ENCODE results near the gene HPS3.

The HPS3 gene

DNA sequence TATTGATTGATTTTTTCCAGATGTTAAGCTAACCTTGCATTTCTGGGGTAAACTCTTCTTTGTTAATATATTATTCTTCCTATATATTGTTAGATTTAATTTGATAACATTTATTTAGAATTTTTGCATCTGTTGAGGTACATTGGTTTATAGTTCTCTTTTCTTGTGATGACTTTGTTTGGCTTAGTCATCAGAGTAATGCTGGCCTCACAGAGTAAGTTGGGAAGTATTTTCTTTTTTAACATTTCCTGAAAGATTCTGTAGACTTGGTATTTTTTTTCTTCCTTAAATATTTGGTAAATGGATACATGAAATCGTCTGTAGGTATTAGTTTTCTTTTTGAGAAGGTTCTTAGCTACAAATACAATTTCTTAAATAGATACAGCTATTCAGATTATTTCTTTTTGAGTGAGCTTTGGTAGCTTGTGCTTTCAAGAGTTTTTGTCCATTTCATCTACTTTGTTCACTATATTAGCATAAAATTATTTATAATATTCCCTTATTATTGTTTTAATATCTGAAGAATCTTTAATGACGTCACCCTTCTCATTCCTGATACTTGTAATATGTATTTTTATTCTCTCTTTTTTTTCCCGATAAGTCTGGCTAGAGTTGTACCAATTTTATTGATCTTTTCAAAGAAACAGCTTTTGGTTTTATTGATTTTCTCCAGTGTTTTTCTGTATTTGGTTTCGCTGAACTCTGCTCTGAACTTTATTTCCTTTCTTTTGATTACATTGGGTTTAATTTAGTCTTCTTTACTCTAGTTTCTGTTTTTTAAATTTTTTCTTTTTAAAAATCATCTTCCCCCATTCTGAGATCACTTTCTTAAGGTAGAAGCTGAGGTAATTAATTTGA, 6.5 kb upstream of the HPS3 start:
- DNase-seq, result no peak

DNA sequence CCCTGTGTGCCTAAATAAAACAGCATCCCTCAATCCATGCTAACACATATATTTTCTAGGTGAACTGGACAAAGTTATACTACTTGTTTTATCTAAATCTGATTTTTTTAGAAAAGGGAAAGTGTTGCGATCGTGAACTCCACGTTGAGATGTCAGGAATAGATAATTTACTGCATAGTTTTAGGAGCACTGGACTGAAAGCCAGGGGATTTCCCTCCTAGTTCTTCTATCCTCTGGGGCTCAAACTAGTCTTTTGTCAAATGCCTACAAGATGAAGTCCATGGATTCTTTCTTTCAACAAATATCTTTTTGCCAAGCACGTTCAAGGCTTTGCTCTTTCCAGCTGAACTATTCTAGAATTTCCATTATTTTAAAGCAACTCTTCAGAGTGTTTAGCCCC, 617 bp upstream of the HPS3 start:
- no peak for DNase-seq

DNA sequence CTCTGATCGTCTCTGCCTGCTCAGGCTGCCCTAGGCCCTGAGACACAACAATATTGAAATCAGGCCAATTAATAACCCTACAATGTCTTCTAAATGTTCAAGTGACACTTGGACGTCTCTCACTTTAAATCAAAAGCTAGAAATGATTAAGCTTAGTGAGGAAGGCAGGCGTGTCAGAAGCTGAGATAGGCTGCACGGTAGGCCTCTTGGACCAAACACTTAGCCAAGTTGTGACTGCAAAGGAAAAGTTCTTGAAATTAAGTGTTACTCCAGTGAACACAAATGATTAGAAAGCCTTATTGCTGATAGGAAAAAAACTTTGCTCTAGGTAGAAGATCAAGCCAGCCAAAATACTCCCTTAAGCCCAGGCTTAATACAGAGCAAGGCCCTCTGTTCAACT, 2.2 kb downstream of the HPS3 start:
- DNase-seq, result no peak

DNA sequence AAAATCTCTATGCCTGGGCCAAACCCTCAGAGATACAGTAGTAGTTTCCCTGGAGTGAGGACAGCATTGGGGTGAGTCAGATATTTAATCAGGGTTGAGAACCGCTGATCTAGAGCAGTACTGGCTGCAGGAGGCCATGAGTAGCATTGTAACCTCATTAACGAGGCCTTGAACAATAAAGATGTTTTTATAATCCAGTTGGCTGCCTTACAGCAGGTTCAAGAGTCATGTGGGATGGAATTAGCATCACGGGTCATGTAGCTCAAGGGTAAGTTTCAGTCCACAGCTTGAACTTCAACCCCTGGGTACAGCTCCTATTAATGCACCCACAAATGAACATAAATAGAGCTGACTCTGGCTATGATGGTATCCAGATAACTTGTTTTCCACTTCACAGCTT, 5.1 kb downstream of the HPS3 start:
- DNase-seq, result peak; percentile 54

DNA sequence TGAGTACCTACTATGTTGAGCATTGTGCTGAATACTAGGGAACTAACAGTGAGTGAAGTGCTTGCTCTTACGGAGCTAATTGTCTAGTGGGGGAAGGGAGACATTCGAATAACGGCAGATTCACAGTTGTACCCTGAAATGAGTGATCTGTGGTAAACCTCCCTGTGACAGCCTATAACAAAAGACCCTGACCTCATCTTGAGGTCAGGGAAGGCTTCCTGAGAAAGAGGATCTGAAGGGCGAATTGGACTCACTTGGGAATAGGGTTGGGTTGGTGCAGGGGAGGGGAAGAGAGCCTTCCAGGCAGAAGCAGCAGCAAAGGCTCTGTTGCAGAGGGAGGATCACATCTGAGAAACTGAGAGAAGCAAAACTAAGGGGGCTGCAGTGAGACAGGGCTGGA, 13.2 kb downstream of the HPS3 start:
- DNase-seq, result no peak

DNA sequence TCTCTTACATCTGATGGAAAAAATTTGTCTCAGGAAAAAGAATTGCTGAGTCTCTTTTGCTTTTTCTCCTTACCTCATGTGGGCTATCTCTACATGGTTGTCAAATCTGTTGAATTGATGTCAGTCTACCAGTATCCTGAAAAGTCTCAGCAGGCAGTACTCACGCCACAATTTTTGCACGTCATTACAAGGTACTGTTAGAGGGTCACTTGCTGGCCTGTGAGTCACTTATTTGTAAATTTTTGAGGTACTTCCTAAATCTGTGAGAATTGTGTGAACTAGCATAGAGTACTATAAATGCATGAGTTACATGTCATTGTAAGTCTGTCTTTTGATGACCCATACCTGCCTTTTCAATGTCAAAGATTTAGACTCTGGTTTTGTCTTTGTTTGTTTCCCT, 15.9 kb downstream of the HPS3 start:
- DNase-seq, result no peak

DNA sequence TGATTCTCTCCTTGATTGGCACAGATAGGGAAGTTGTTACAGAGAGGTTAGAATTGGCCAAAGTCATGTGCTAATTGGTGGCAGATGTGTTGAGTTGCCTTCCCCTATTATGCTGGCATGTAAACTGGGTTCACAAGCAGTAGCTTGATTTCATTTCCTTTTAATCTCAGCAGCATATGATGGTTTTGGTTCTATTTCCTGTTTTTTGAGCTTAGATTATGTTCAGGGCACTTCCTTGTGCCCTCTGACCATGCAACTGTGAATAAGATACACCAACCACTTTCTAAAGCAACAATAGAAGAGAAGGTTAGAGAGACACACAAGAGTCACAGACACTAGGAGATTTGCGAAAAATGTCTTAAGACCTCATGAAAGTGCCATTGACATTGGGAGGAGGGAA, 16.5 kb downstream of the HPS3 start:
- DNase-seq, result no peak

DNA sequence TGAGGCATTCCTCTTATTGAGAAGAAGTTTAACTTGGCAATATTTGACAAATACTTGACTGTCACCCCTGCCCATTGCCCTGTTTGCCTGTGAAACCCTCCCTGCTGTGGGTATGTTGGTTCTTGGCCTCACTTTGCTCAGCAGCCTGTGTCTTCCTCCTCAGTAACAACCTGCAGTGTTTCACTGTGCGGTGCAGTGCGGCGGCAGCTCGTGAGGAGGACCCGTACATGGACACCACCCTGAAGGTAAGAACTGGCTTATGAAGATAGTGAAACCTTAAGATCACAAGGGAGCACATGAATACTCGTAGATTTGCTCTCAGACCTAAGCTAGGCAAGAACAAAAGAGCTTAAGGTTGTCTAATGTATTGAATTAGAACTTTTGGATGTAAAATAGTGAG, 21.0 kb downstream of the HPS3 start:
- no peak for DNase-seq

DNA sequence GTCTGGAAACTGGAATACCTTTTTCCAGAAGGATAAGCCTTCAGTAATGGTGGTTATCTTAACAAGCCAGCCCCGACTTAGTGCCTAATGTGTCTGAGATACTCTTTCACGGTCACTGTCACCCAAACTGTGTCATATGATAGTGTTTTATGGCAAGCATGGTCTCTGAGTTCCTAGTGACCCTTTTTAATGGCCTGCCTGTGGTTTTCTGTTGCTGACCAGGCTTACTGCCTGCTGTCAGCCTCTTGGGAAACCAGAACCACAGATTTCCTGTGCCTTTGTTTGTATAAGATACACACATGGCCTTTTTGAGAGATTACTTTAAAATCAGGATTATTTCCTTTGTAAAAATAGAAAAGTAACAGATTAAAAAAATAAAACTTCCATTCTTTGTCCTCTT, 22.4 kb downstream of the HPS3 start:
- DNase-seq, result no peak

DNA sequence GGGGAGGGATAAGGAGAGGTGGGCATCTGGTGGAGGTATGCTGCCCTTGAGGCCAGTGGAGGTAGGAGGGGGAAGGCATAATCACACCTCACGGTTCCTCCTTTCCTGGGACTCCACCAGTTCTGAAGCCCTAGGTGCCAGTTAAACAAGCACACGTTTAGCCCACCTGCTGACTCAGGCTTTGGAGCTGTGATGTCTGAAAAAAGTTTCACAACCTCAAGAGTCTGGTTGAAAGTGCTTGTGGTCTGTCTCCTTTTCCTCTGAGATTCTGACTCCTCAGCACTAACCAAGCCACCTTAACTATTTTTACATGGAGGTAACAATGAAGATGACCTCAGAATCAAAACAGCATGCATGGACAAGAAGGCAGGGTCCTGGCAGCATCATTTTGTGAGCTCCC, 23.0 kb downstream of the HPS3 start:
- no peak for DNase-seq

DNA sequence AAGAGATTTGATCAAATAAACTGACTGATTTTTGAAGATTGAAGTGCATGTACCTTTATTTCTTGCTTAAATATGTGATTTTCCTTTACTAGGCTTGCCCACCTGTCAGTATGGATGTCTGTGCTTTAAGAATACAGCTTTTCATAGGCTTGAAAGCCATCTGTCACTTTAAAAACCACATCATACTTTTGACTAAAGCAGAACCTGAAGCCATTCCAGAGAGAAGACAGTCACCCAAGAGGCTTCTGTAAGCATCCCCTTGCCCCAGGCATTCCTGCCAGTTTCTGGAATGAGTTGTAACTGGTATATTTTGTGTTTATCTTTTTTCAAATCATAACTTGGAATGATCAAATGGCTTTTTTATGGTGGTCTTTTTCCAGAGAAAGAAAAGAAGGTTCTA, 24.0 kb downstream of the HPS3 start:
- no peak for DNase-seq

DNA sequence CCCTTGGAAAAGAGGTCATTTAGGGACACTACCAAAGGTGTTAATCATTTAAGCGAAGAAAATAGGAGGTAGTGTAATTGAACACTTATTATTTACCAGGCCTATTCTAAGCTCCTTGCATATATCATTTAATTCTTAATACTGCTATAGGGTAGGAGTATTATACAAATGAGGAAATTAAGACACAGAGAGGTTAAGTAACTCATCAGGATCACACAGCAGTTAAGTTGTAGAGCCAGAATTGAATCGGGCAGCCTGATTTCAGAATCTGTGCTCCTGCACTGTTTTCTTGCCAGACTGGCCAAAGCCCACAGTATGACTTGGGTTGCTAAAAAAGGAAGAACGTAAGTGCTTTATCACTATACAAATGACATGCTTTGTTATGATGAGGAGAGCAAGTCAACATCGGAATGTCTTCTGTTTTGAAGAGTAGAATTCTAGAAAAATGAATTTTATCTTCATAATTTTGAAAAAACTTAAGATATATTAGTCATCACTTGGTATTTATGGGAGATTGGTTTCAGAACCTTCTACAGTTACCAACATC, 31.4 kb downstream of the HPS3 start:
- DNase-seq, result no peak

DNA sequence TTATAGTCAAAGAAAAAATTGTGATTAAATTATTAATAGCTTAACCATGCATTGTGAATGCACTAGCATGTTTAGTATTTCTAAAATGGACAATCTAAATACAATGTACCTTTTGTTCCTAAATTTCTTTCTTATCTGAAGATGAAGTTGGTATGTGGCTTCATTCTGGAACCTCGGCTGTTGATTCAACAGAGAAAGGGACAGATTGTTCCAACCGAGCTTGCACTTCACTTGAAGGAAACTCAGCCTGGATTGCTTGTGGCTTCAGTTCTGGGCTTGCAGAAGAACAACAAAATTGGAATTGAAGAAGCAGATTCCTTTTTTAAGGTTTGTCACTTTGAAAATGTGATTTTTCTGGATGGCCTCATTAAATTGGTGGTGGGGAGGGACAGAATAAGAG, 32.6 kb downstream of the HPS3 start:
- no peak for DNase-seq

DNA sequence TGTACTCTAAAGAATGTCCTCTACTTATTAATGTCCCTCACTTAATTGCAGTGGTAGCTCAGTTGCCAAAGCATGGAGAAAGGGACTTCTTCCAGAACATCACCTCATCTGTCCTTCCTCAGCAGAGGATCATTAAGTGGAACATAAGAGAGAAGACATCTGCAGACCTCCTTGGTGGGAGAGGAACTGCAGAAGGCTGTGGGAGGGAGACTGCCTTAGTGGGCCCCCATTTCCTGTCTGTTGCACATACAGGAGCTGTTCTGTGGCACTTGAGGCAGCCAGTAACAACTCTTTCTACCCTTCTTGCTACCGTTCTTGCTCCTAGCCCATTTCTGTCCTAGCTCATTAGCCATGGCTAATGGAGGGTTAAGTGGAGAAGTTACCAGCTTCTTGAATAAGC, 33.6 kb downstream of the HPS3 start:
- no peak for DNase-seq

DNA sequence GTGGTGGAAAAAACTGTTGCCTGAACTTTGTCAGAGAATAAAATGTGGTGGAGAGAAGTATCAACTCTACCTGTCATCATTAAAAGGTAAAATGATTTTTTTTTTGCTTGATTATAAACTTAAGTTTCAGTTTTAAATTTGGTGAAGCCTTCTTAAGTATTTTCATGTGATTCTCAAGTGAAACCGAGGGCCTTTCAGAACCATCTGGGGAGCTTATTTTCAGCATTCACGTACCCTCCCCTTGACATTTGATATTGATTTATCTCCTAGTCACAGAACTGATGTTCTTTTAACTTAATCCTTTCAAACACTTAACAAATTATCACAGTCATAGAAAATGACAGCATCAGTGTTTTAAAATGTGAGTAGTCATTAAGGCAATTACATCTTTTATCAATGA, 38.5 kb downstream of the HPS3 start:
- DNase-seq, result no peak

DNA sequence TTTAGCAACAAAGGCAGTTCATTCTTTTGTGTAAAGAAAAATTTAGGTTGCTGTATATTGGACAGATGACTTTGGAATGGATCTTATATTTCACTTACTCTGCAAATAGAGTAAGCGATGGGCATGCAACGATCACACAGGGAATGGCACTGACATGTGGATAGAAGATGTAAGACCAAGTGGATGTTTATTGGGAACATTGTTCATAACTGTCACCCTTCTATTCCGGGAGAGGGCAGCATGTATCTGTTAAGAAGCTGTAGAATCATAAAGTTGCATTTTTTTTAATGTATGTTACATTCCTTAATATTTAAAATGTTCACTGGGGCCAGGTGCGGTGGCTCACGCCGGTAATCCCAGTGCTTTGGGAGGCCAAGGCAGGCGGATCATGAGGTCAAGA, 41.2 kb downstream of the HPS3 start:
- DNase-seq, result no peak

DNA sequence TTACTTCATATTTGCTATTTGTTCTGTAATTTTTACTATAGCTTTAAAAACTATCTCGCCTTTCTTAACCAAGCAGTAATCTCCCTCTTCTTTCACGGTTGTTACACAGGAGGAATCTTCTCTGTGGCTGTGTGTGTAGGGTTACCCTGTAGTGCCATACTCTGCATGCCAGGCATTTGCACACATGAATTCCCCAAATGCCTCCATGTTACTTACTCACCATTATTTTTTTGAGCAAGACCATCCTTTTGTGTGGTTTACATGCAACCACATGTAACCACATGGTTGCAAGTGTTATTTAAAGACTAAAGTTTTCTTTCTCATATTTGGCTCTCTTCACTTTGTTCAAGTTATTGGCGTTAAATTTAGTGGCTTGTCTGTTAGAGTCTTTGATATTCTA, 45.5 kb downstream of the HPS3 start:
- DNase-seq, result no peak

DNA sequence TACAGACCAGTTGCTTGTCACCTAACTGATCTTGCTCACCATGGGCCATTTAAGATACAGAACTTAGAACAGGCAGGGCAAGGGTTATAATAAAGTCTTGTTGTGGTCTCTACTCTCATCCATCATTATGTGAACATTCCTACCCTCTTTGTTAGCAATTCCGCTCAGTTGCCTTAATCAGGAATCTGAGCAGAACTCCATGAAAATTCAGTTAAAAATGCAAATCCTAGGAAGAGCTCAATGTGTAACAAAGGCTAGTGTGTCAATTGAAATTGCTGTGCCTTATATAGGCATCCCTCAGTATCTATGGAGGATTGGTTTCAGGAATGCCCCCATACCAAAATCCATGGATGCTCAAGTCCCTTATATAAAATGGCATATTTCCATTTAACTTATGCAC, 47.7 kb downstream of the HPS3 start:
- DNase-seq, result no peak

DNA sequence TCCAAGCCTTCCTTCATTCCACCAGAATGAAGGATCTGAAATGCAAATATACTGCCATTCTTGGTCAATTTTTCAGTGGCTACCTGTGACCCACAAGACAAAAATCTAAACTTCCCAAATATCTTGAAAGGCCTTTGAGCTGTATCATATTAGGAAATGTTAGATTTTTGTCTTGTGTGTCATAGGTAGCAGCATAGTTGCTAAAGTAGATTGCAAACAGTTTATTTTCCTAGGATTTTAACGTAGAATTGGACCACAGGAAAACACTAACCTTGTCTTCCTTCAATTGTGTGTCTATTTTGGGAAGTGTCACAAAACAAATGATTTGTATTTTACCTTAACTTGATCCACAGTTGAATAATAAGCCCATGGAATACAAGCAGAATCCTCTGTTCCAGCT, 49.8 kb downstream of the HPS3 start:
- no peak for DNase-seq

DNA sequence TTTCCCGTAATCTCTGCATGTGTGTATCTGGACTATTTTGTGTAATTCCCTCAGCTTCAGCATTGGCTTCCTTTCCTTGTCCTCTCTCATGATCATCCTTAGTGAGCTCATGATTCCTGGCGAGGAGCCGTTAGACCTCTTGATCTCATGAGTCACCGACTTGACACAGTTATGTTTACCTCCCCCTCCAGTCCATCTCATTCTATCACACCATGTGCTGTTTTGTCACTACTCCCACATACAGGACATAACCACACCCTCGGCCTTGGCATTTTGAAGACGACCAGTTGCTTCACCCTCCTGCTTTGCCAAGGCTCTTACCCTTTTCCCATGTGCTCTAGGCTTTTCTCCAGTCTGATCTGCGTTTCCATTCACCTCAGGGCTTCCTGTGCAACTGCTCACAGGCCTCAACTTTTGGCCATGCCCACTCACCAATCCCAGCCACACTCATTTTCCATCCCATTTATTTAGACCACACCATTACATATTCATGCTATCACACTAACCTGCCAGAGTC, 50.7 kb downstream of the HPS3 start:
- no peak for DNase-seq

DNA sequence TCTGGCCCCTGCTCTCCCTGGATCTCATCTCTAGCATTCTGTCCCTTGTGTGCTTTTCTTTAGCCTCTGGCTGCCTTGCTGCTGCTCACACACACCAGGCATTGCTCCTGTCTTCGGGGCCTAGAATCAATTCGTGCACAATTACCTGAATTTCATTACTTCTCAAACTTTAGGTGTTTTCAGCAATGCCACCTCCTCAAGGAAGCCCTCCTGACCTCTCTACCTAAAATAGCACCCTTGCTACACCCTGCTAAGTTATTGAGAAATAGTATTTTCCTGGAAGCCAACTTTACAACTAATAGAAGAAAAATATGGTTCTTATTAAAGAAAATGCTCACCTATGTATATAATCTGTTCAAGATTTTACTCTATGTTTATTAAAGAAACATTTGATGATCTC, 51.7 kb downstream of the HPS3 start:
- no peak for DNase-seq

DNA sequence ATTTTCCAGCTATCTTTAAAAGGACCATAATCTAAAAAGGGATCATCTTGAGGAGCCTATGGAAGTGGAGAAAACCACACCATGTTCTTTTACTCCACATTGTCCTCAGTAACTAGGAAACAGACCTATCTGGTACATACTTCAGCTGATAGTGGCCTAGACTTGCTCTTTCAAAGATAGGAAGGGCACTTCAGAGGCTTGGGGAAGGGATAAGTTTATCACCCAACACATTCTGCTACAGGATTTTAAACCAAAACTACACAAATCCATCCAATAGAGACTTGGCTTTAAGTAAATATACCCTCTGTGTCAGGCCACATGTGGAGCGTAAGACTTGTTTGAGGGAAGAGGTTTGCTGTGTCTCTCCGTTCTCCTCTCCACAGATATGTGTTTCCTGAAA, 56.8 kb downstream of the HPS3 start:
- DNase-seq, result no peak

DNA sequence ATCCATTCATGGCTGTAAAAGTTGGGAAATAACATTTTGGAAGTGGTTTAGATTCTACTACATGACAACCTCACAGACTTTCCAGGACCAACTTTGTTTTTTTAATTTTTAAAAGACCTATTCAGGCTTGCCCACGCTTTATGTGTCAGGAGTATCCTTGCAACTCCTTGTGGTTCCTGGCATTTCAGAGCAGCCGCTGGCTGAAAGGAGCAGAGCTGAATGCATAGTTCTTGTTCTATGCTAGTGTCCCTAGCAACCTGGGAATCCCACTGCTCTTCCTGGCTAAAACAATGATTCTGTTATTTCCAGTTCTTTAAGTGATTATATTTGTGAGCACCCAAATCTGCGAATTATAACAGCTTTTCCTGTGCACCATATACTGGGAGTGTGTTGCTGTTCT, 57.3 kb downstream of the HPS3 start:
- DNase-seq, result no peak

DNA sequence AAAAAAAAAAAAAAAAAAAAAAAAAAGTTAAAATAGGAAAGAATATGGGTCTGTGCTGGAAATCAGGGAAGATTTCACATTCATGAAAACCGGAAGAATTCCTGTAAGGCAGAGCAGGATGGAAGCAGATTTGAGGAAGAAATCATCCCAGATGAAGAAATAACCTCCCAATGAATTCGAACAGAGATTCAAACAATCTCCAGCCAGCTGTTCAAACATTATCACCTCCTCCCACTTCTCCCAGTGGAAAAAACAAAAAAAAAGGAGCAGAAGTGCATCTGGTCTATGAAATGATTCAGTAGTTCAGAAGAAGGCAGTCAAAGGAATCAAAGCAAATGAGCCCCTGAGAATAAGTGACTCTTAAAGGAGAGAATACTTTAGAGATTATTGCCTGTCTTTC, 59.1 kb downstream of the HPS3 start:
- DNase-seq, result no peak

DNA sequence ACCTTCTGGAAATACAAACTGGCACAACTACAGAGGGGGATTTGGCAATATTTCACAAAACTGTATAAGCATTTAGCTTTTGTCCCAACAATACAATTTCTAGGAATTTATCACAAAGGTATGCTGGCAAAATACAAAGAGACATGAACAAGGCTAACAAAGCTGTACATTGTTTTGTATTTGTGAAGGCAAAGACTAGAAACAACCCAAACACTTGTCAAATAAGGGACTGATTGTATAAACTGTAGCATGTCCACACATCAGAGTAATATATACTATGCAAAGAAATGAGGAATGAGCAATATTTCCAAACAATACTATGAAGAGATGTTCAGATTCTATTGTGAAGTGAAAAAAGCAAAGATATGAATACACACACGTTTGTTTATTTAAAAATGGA, 65.8 kb downstream of the HPS3 start:
- no peak for DNase-seq
